Kidney epithelial cell (primary cell): Measurements from ENCODE around the gene PIGA. TPM values are rescaled to one million over a fixed set of nuclear protein-coding genes. Genes with fewer than 3 reads are reported as not detected.

Experiments
- DNase-seq: peaks from one replicate; pipeline ENCODE4 v3.0.0-alpha.2; 2010; ENCODE audit warnings: low read depth
- H3K27me3 ChIP-seq: 2 replicates; pipeline ENCODE4 v1.6.0; 2011; ENCODE audit warnings: low read length; ENCODE audit not compliant: control insufficient read depth, insufficient read depth
- H3K36me3 ChIP-seq: 2 replicates; pipeline ENCODE4 v1.5.1; 2011; ENCODE audit warnings: low read length; ENCODE audit not compliant: control insufficient read depth, insufficient read depth
- H3K4me3 ChIP-seq: 2 replicates; pipeline ENCODE4 v1.5.1; 2011; ENCODE audit warnings: low read depth, mild to moderate bottlenecking, control low read depth, low read length
- total RNA-seq: library from RNA; depleted of rRNA; stranded (reverse); fragments of >200 nt; gene quantifications from 2 replicates; pipeline ENCODE4 v1.2.3, GENCODE V29; 2015
- TF ChIP-seq, protein P1 (sequence below): IDR thresholded peaks from 2 replicates; pipeline ENCODE4 v1.5.1; 2011; ENCODE audit warnings: mild to moderate bottlenecking, moderate library complexity, low read length, control low read depth, inconsistent platforms; ENCODE audit not compliant: insufficient read depth, poor library complexity, severe bottlenecking

The PIGA gene
- total RNA-seq, 1 donor from 2014 or later, result 18.6 TPM

DNA sequence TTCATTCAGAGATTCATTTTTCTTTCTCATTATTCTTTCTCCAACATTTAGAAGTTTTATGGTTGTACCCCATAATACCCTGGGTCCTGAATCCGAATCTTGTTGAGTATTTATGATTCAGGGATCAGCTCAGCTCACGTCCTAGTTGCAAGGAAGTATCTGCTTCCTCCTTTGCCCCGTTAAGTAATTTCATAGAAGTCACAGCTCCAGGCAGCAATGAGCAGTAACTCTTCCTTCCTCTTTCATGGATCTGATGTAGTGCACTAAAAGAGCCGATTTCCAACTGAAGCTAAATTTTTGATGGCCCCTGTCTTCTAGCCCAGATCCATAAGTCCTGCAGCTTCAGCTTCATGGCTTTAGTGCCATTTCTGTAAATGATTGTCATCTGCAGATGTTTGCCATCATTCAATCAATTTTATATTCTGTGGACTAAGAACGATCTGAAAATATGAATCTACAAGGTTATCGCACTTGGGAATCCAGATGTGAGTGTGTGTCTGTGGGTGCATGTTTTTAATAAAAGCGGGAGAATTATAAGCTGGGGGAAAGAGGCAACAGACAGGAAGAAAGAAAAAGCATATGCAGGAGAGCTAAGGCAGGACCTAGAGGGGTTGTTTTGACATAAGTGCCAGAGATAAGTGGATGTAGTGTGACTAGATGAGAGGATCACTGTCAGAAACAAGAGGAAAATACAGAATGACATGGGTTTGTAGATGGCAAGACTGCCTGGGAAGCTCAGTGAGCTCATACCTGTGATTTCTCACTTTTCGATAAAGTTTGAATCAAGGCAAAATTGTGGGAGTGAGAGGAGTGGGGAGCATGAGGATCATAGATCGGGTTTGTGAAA is 31.4 kb upstream of the PIGA start:
- Histone ChIP-seq H3K36me3 (no peaks in the 10 kb centered on the region), H3K27me3 (no peaks in the 10 kb centered on the region), H3K4me3 (no peak overlapping the region)
- TF ChIP-seq, protein P1, sequence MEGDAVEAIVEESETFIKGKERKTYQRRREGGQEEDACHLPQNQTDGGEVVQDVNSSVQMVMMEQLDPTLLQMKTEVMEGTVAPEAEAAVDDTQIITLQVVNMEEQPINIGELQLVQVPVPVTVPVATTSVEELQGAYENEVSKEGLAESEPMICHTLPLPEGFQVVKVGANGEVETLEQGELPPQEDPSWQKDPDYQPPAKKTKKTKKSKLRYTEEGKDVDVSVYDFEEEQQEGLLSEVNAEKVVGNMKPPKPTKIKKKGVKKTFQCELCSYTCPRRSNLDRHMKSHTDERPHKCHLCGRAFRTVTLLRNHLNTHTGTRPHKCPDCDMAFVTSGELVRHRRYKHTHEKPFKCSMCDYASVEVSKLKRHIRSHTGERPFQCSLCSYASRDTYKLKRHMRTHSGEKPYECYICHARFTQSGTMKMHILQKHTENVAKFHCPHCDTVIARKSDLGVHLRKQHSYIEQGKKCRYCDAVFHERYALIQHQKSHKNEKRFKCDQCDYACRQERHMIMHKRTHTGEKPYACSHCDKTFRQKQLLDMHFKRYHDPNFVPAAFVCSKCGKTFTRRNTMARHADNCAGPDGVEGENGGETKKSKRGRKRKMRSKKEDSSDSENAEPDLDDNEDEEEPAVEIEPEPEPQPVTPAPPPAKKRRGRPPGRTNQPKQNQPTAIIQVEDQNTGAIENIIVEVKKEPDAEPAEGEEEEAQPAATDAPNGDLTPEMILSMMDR, result no peak
- DNase-seq, result no peak

DNA sequence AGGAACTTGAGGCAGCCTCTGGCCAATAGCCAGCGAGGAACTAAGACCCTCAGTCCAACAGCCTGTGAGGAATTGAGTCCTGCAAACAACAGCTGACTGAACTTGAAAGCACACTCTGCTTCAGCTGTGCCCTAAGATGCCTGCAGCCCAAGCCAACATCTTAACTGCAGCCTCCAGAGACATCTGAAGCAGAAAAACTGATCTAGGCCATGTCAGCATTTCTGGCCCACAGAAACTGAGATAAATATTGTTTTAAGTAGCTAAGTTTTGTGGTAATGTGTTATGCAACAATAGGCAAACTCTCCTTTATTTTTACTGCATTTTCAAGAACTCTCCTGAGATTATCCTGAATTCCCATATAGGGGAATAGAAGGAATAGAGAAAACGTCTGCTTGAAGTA is 24.4 kb upstream of the PIGA start:
- no peak overlapping the region for H3K4me3 ChIP-seq
- no peaks in the 10 kb centered on the region for H3K36me3 ChIP-seq

DNA sequence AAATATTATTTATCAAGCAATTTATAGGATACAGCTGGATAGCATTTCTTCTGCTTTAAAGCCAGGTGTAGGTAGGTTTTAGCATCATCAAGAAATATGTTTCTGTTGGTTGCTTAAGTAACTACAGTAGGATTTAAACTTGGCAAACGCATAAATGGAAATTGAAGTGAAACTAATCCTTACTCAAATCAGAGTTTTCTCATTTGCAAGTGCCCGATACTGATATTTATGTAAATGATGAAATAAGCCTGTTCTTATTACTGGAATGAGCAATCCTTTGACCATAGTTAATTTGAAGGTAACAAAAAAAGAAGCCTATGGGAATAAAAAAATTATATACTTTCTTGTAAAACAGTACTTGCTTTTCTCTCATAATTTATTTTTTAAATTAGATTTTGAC is 23.2 kb upstream of the PIGA start:
- no peaks in the 10 kb centered on the region for H3K27me3 ChIP-seq
- H3K4me3 ChIP-seq, result no peak overlapping the region
- DNase-seq, result no peak
- H3K36me3 ChIP-seq, result no peaks in the 10 kb centered on the region
- TF ChIP-seq, protein P1, result no peak

More for the DNA sequence above, 24.4 kb upstream of the PIGA start:
- TF ChIP-seq, protein P1, result no peak
- DNase-seq, result no peak
- no peaks in the 10 kb centered on the region for H3K27me3 ChIP-seq

DNA sequence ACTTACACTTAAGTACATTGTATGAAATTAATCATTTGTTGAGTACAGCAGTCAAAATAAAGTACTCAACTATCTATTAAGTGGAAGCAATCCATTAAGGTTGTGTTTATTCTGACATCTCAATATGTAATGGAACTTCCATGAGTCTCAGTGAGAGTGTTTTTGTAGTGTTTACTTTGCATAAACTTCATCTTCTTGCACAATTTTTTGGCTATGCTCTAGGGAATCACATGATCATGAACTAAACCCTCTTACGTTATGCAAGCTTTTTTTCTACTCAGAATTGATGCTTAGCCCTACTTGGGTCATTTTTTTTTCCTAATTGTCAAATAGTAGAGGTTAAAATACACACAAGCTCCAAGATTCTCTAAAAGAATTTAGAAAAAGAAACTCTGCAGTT is 21.1 kb upstream of the PIGA start:
- no peaks in the 10 kb centered on the region for H3K27me3 ChIP-seq
- H3K36me3 ChIP-seq, result no peaks in the 10 kb centered on the region
- no peak for DNase-seq
- no peak overlapping the region for H3K4me3 ChIP-seq
- TF ChIP-seq, protein P1, result no peak

DNA sequence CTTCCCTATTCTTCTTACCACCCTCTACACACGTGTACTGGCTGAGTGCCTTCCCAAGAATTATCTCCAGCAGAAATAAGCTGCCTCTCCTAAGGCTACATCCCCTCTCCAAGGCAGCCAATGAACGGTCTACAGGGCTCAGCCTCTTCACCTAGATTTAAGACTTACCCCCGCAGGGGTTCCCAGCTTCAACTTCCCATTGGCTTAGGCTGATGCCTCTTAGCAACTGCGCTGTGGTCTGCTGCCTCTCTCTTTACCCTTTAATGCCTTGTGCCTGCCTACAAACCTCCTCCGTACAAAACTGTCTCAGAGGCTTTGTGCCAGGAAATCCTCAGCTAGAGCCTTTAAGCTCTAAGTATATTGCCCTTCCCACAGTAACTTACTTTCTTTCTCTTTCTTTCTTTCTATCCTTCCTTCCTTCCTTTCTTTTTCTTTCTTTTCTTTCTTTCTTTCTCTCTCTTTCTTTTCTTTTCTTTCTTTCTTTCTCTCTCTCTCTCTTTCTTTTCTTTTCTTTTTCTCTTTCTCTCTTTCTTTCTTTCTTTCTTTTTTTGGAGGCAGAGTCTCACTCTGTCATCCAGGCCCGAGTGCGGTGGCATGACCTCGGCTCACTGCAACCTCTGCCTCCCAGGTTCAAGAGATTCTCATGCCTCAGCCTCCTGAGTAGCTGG is 15.1 kb upstream of the PIGA start:
- no peaks in the 10 kb centered on the region for H3K36me3 ChIP-seq
- TF ChIP-seq, protein P1, result no peak
- H3K4me3 ChIP-seq, result no peak overlapping the region
- DNase-seq, result no peak
- no peaks in the 10 kb centered on the region for H3K27me3 ChIP-seq
